HG02610 (cell line): ENCODE data around the gene PSMD9.
A peak's percentile ranks its signal among the peaks of the same experiment; 100 is the strongest.
"Not testable (repeated sequence)": the region's sequence is repeated elsewhere in the genome, so short reads cannot be mapped to it uniquely, and the experiment has no call there.

Experiments used
- ATAC-seq: cut with Tn5 transposase; IDR thresholded peaks from one replicate; pipeline ENCODE4 v1.9.1; 2021; ENCODE audit warnings: mild to moderate bottlenecking, moderate library complexity; ENCODE audit not compliant: unreplicated experiment

PSMD9 gene, protein sequence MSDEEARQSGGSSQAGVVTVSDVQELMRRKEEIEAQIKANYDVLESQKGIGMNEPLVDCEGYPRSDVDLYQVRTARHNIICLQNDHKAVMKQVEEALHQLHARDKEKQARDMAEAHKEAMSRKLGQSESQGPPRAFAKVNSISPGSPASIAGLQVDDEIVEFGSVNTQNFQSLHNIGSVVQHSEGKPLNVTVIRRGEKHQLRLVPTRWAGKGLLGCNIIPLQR

DNA sequence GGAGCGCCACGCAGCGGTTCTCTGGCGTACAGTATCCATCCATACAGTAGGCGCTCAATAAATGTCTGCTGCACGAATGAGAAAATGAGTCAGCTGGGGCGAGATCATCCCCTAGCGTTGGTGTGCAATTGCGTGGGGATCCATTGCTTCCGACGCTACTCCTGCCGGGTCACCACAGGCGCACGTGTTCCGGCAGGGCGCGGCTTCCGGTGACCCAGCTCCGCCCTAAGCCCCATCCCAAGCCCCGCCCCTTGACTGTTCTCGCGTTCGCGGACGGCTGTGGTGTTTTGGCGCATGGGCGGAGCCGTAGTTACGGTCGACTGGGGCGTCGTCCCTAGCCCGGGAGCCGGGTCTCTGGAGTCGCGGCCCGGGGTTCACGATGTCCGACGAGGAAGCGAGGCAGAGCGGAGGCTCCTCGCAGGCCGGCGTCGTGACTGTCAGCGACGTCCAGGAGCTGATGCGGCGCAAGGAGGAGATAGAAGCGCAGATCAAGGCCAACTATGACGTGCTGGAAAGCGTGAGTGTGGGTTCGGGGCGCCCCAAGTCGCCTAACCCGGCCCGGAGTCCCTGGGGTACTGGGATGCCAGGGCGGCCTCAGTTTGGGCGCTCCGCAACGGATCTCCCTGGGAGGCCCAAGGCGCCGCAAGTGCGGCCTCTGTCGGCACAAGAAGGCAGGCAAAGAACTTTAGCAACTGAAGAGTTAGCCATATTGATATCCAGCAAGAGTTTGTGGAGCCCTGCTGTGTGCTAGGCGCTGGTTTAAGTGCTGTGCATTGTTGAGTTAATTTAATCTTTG lies at the start of gene PSMD9:
PSMD9 (plus strand) TSS at position 313 of the 796 bp plus-strand sequence; CDS start at position 380, 67 bp downstream.
- ATAC-seq, result peak; percentile 91

DNA sequence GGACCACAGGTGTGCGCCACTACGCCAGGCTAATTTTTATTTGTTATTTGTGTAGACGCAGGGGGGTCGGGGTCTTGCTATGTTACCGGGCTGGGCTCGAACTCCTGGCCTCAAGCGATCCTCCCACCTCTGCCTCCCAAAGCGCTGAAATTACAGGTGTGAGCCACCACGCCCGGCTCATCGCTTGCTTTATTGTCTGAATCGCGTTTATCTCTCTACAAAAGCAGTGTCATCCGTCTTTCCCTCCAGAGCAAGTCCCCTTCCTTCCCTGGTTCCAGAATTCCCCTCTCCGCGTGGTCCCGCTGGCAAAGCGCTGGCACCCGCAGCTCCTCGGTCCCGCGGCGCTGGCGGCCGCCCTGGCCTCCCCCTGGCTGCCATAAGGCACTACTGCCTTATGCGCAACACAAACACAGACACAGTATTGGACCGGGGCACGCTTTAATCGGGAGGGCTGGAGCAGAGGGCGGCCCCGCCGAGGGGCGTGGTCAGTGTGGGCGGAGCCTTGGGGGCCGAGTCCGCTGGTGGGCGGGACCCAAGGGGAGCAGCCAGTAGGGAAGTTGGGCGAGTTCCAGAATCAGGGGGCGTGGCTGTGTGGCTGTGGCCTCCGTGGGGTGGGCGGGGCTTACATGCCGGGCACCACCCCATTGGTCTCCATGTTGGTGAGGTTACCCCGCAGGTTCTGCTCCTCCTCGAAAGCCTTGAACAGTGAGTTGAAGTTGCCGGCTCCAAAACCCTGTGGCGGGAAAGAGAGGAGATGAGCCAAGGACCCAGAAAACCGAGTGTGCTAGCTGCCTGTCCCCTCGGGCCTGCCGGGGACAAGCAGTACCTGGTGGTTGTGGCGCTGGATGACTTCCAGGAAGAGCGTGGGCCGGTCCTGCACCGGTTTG lies 49.2 kb upstream of the PSMD9 start:
- ATAC-seq, result peak; percentile 90

DNA sequence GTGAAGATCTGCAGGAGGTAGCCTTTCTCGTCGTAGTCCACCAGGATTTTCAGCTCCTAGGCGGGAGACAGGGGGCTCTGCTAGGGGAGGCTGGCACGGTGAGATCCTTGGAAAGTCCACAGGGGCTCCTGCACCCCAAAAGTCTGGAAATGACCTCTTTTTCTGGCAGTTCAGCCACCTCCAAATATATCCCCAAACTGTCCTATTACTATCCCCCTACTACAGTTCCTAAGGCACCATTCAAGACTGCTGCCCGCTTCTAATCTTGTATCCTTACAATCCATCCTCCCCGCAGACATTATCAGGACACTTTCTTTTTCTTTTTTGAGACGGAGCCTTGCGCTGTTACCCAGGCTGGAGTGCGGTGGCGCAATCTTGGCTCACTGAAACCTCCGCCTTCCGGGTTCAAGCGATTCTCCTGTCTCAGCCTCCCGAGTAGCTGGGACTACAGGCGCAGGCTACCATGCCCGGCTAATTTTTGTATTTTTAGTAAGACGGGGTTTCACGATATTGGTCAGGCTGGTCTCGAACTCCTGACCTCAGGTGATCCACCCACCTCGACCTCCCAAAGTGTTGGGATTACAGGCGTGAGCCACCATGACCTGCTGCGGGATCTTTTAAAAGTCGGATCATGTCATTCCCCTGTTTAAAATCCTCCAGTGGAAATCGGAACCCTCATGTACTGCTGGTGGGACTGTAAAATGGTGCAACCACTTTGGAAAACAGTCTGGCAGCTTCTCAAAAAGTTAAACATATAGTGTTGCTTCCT lies 48.4 kb upstream of the PSMD9 start:
- no peak for ATAC-seq

DNA sequence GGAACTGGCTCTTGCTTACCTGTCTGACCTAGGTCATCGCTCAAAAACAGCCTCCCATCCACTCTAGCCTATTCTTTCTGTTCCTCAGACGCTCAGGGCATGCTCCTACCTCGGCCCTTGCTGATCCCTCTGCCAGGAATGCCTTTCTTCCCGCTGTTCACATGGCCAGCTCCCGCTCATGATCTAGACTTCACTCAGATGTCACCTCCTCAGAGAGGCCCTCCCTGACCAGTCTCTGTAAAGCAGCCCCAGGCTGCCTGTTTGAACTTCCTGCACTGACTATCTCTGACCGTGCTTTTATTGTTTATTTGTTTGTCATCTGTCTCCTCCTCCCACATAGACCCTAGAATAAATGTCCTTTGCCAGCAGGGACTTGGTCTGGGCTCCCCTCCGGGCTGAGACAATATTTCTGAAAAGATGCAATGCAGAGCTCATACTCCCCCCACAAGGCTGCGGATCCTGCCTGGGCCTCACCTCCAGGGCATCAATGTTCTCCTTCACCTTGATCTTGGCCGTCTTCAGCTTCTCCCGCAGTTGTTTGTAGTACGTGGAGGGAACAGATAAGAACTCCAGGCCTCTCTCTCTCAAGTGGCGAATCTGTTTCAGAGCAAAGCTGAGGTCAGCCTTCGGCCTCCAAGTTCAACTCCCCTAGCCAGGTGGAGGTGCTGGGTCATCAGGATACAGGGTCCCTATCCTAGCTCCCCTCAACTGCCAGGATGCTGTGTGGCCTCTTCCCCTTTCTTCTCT lies 45.2 kb upstream of the PSMD9 start:
- no peak for ATAC-seq

DNA sequence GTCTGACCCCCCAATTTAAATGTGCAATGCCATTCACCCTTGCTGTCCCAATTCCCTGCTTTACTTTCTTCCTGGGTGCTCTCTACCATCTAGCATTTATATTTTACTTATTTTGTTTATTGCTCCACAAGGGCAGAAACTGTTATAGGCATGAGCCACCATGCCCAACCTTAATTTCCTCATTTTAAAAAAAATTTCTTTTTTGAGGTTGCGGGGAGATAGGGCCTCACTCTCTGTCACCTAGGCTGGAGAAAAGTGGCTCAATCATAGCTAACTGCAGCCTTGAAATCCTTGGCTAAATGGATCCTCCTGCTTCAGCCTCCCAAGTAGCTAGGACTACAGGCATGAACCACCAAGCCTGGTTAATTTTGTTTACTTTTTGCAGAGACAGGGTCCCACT lies 42.9 kb upstream of the PSMD9 start:
- ATAC-seq, result no peak

DNA sequence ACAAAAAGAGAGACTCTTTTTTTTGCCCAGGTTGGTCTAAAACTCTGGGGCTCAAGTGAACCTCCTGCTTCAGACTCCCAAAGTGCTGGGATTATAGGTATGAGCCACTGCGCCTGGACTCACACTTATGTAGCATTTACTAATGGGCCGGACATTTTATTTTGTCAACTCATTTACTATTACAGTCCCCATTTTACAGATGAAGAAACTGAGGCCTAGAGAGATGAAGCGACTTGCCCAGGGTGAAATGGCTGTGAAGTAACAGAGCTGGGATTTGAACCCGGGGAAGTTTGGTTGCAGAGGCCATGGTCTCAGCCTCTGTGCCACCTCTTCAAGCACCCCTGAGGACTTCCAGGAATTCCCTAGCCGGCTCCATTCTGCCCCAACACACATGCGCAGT lies 39.4 kb upstream of the PSMD9 start:
- ATAC-seq, result no peak

- no peak for ATAC-seq
Measured at GRCh38 chr12:121849665-121850064, 38.9 kb upstream of the PSMD9 start.

DNA sequence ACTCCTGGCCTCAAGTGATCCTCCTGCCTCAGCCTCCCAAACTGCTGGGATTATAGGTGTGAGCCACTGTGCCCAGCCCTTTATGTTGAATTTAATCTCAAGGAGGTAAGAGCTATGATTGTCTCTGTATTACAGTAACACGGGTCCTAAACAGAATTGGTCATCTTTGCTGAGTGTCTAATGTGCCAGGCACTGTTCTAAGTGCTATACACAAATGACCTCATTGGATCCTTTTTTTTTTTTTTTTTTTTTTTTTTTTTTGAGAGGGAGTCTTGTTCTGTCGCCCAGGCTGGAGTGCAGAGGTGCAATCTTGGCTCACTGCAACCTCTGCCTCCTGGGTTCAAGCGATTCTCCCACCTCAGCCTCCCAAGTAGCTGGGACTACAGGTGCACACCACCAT lies 36.2 kb upstream of the PSMD9 start:
- not testable (repeated sequence) for ATAC-seq

DNA sequence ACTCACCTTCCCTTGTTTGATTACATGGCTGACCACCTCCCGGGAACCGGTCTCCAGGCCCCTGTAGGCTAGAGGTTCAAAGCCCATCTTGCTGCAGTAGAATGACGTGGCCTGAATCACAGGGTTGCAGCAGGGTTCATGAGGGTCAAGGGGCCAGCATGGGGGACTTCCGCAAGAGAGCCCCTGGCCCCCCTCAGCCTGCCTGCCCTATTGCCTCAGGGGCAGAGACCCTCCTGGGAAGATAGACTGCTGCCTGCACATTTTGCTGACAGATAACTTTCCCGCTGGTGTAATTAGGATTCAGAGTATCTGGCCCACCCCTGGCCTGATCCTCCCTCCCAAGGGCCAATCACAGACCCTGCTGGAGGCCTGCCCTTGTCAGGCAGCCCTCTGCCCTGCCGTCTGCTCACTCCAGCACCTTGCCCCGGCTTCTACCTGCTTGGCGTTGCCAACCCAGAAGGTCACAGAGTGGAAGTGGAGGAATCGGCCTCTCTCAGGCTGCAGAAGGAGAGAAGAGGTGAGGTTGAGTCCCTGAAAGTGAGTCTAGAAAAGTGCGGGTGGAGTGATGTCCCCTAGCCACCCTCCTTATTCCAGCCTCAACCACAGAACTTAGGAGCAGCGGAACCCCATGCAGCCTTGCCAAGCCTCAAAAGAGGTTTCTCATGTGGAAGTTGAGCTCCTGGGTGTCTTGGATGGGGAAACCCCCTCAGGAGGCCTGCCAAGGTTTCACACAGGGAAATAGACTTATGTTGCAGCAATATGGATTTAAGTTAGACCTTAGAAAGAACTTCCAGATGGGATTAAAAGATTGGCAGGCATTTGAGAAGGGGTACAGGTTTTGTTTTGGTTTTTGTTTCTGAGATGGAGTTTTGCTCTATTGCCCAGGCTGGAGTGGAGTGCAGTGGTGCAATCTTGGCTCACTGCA lies 31.0 kb upstream of the PSMD9 start:
- no peak for ATAC-seq

GRCh38 chr12:121858318-121858661 lies 30.3 kb upstream of the PSMD9 start:
- no peak for ATAC-seq

DNA sequence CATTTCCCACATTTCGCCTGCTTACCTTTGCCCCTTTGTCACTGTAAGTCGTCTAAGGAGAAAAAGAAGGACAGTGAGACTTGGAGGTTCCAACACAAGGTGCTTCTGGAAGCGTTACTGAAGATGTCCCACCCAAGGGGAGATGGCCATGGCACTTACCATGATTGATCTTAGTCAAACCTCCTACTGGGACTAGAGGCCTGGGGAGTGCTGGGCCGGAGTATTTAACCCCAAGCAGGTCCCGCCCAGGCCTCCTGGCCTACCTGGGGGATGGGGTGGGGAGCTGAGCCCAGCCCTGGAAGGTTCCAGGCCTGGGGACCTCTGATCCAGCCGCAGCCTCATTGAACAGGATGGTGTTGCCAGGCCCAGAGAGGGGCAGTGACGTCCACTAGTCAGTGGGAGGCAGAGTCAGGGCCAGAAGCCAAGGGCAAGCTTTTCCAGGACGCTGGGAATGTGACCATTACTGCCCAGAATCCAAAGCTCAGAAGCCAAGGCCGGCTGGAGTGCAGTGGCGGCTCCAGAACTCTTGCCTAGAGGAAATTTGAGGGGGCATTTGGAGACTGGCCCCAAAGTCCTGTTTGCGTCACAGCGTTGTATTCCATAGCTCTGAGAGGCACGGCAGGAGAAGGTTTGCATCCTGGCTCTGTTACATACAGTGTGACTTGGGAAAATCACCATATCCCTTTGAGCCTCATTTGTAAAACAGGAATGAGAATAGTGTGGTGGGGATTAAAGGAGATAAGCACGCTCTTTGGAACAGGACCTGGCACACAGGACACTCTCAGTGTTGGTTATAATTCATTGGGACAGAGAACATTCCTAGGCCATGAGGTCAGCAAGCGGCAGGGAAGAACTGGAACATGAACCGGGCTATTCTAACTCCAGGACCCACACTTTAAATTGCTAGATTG lies 29.7 kb upstream of the PSMD9 start, which contains the start of gene HPD:
HPD (minus strand) TSS at position 198 of the 911 bp plus-strand sequence; CDS start at position 162, 36 bp downstream.
- ATAC-seq, result no peak

GRCh38 chr12:121860257-121860656 lies 28.3 kb upstream of the PSMD9 start:
- no peak for ATAC-seq

- ATAC-seq, result not testable (repeated sequence)
Measured at GRCh38 chr12:121860699-121861098, 27.9 kb upstream of the PSMD9 start.

- ATAC-seq, result no peak
Measured at GRCh38 chr12:121861636-121862254, 26.8 kb upstream of the PSMD9 start.

DNA sequence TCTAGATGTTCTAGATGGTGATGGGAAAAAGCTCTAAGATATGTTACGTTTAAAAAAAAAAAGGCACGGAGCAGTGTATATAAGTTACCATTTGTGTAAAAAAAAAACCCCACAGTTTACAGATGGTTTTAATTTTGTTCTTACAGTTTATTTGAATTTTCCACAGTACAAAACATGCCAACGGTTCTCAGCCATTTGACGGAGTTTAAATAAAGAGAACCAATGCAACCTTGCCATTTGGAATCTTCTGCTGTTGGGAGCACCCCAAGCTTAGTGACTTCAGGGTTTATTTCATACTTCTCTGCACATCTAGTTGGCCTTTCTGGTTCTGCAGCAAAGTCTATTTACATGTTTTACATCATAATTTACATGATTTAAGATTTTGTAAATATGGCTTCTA lies 22.3 kb upstream of the PSMD9 start:
- no peak for ATAC-seq

DNA sequence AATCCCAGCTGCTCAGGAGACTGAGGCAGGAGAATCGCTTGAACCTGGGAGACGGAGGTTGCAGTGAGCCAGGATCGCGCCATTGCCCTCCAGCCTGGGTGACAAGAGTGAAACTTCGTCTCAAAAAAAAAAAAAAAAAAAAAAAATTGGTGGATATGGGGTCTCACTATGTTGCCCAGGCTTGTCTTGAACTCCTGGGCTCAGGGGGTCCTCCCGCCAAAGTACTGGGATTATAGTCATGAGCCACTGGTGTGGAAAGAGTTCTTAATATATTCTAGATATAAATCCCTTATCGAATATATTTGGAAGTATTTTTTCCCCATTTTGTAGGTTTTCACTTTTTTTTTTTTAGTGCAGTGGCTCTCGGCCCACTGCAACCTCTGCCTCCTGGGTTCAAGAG lies 19.4 kb upstream of the PSMD9 start:
- ATAC-seq, result not testable (repeated sequence)

DNA sequence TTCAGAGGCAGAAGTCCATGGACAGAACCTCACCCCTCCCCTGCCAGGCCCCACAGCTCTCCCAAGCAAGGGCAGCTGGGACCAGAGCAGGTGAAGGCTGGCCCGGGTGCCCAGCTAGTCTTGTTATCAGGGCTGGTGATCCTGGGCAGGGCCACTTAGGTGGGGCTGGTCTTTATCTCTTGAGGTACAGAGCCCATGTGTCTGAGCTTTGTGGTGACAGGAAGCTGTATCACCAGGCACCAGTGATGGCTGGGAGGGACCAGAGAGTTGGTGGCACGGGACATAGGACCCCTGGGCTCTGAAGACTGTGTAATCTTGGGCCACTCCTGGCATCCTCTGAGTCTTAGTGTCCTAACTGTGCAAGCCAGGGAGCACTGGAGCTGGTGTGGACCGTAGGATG lies 17.1 kb upstream of the PSMD9 start:
- no peak for ATAC-seq
